Liver (tissue), 9 donors: Measurements from ENCODE around the gene FLNA. TPM values are rescaled to one million over a fixed set of nuclear protein-coding genes. Genes with fewer than 3 reads are reported as not detected.
"Not testable (repeated sequence)": the region's sequence is repeated elsewhere in the genome, so short reads cannot be mapped to it uniquely, and the experiment has no call there.

Experiments
- DNase-seq: peaks from one replicate; pipeline ENCODE4 v3.0.0-alpha.2; 2017; ENCODE audit warnings: low spot score
- H3K27ac ChIP-seq, 2 donors: one replicate each; pipeline ENCODE4 v1.7.0; 2013; ENCODE audit warnings: inconsistent platforms in 2 of 2, low read length in 2 of 2, control low read depth in 1 of 2, low read depth in 1 of 2, mild to moderate bottlenecking in 1 of 2
- H3K27me3 ChIP-seq, 4 donors: one replicate each; pipeline versions ENCODE4 v1.6.1 to v1.7.0; 2013; ENCODE audit warnings: low read length in 3 of 4, inconsistent platforms in 1 of 4, mild to moderate bottlenecking in 1 of 4, moderate library complexity in 1 of 4; ENCODE audit not compliant: control insufficient read depth in 4 of 4, insufficient read depth in 4 of 4
- H3K36me3 ChIP-seq, 4 donors: one replicate each; pipeline versions ENCODE4 v1.6.1 to v1.7.0; 2013; ENCODE audit warnings: low read length in 3 of 4, mild to moderate bottlenecking in 3 of 4, low read depth in 1 of 4, moderate library complexity in 1 of 4; ENCODE audit not compliant: control insufficient read depth in 4 of 4, insufficient read depth in 3 of 4
- H3K4me1 ChIP-seq, 4 donors: one replicate each; pipeline versions ENCODE4 v1.6.1 to v1.7.0; 2013; ENCODE audit warnings: low read length in 3 of 4, mild to moderate bottlenecking in 3 of 4, moderate library complexity in 1 of 4; ENCODE audit not compliant: control insufficient read depth in 4 of 4, insufficient read depth in 4 of 4
- H3K4me3 ChIP-seq, 3 donors: one replicate each; pipeline versions ENCODE4 v1.6.1 to v1.7.0; 2013; ENCODE audit warnings: low read length in 3 of 3, control low read depth in 1 of 3, low read depth in 1 of 3, mild to moderate bottlenecking in 1 of 3
- H3K9ac ChIP-seq, 2 donors: one replicate each; pipeline ENCODE4 v1.7.0; 2013; ENCODE audit warnings: low read length in 2 of 2, mild to moderate bottlenecking in 2 of 2, moderate library complexity in 2 of 2, control low read depth in 1 of 2, low read depth in 1 of 2
- H3K9me3 ChIP-seq, 4 donors: one replicate each; pipeline versions ENCODE4 v1.6.1 to v1.7.0; 2013; ENCODE audit warnings: low read length in 3 of 4; ENCODE audit not compliant: control insufficient read depth in 4 of 4
- CTCF ChIP-seq: fragments of 150-350 bp; IDR thresholded peaks from 2 replicates; pipeline ENCODE4 v1.5.1; 2017; ENCODE audit warnings: improper control_type of control experiment, low read depth, low read length; ENCODE audit not compliant: missing input control
- EGR1 ChIP-seq, 2 donors: IDR thresholded peaks; 2 replicates each; pipeline ENCODE4 v1.6.1; 2016 to 2018; ENCODE audit warnings: antibody characterized with exemption in 2 of 2, low read depth in 2 of 2
- JUND ChIP-seq, 2 donors: IDR thresholded peaks; 2 replicates each; pipeline ENCODE4 v1.6.1; 2016; ENCODE audit warnings: antibody characterized with exemption in 2 of 2
- REST ChIP-seq: IDR thresholded peaks from 2 replicates; pipeline ENCODE4 v1.6.1; 2016; ENCODE audit warnings: antibody characterized with exemption, mild to moderate bottlenecking
- SP1 ChIP-seq: IDR thresholded peaks from 2 replicates; pipeline ENCODE4 v1.6.1; 2018; ENCODE audit warnings: antibody characterized with exemption, mild to moderate bottlenecking
- TAF1 ChIP-seq: conservative IDR thresholded peaks from 2 replicates; pipeline ENCODE4 v1.6.1; 2016; ENCODE audit warnings: antibody characterized with exemption, mild to moderate bottlenecking
- WGBS: extraction: QIAGEN DNeasy Blood & Tissue Kit; methylation state at CpG from one replicate; pipeline ENCODE4 v1.1.7; 2013; 5-methylcytosine and 5-hydroxymethylcytosine counted together
- polyA plus RNA-seq, 2 donors: library from polyadenylated mRNA; stranded (reverse) in 1 of 2; unstranded in 1 of 2; fragments of 200-250 nt in 1 of 2; fragments of >200 nt in 1 of 2; fragmentation: Nextera tagmentation in 1 of 2; extraction: Ambion mirVana in 1 of 2; gene quantifications; one replicate each; pipeline versions ENCODE4 v1.2.1 to v1.2.3, GENCODE V29; 2013 to 2015
- total RNA-seq, 2 donors: library from RNA; depleted of rRNA; stranded (reverse); fragments of >200 nt; gene quantifications; one replicate each; pipeline ENCODE4 v1.2.3, GENCODE V29; 2014
- donor health status: healthy.
- donor health status: healthy.
- donor health status: healthy.
- donor health status: healthy.
- donor health status: healthy.

The FLNA gene
- total and polyA plus RNA-seq, 4 donors: 23.4 to 152 (median 118) TPM

GRCh38 chrX:154396973-154397887, 22.8 kb upstream of the FLNA start:
- H3K27me3 ChIP-seq: no peaks in the 10 kb centered on the region
- H3K27ac ChIP-seq: peak overlapping the region; percentile 80 to 98
- peaks cover 0 to 10% (median 7%) of the 10 kb centered on the region in 4 donors for H3K36me3 ChIP-seq
- no peaks in the 10 kb centered on the region for H3K9me3 ChIP-seq
- TF ChIP-seq REST (peak; percentile 7), SP1 (no peak), CTCF (no peak), TAF1 (no peak), EGR1 (IDR thresholded peaks at IDR 0.05; ENCODE audit: low read depth in 2 of 2) (no peak), JUND (IDR thresholded peaks at IDR 0.05) (no peak)
- 6% methylated on average over 53 of the region's 53 CpGs for WGBS
- H3K4me3 ChIP-seq: peak overlapping the region; percentile 69 to 92 (median 85)
- peak; percentile 69 for DNase-seq
- H3K9ac ChIP-seq: peak overlapping the region; percentile 1 to 64
- peaks cover 1 to 31% (median 24%) of the 10 kb centered on the region in 4 donors for H3K4me1 ChIP-seq

GRCh38 chrX:154396363-154396762, 21.9 kb upstream of the FLNA start:
- not testable (repeated sequence) for H3K27ac ChIP-seq, H3K9ac ChIP-seq, H3K4me3 ChIP-seq, H3K9me3 ChIP-seq, DNase-seq, H3K27me3 ChIP-seq
- WGBS: 90% methylated on average over 17 of the region's 17 CpGs
- Histone ChIP-seq H3K4me1 (peaks cover 1 to 24% (median 18%) of the 10 kb centered on the region in 4 donors), H3K36me3 (peaks cover 0 to 10% (median 7%) of the 10 kb centered on the region in 4 donors)

- not testable (repeated sequence) for H3K27me3 ChIP-seq, DNase-seq, H3K4me3 ChIP-seq, H3K9me3 ChIP-seq, H3K36me3 ChIP-seq, H3K4me1 ChIP-seq, H3K27ac ChIP-seq, H3K9ac ChIP-seq
- 0% methylated on average over 11 of the region's 121 CpGs for WGBS
Measured at GRCh38 chrX:154389812-154390747, 15.6 kb upstream of the FLNA start.

GRCh38 chrX:154388649-154389048, 14.2 kb upstream of the FLNA start:
- not testable (repeated sequence) for H3K4me1 ChIP-seq, H3K27ac ChIP-seq, H3K9me3 ChIP-seq, H3K27me3 ChIP-seq, H3K4me3 ChIP-seq, H3K9ac ChIP-seq, H3K36me3 ChIP-seq, DNase-seq
- WGBS: no CpG with 5 or more reads among the region's 16 CpGs

- not testable (repeated sequence) for DNase-seq, H3K36me3 ChIP-seq, H3K4me3 ChIP-seq, H3K27me3 ChIP-seq, H3K9ac ChIP-seq, H3K27ac ChIP-seq, H3K9me3 ChIP-seq, H3K4me1 ChIP-seq
- no CpG with 5 or more reads among the region's 20 CpGs for WGBS
Measured at GRCh38 chrX:154388094-154388493, 13.7 kb upstream of the FLNA start.
